HepG2 (cell line): Measurements from ENCODE around the gene LEPR. TPM values are rescaled to one million over a fixed set of nuclear protein-coding genes. Genes with fewer than 3 reads are reported as not detected.

Source experiments
- ARNT2 ChIP-seq: sonication (generic); formaldehyde crosslinking; IDR thresholded peaks from 2 replicates; pipeline ENCODE4 v1.8.0; 2022; ENCODE audit warnings: mild to moderate bottlenecking, low read depth, missing genetic modification reagents, moderate library complexity
- ATM ChIP-seq: fragments of 450-650 bp; IDR thresholded peaks from 2 replicates; pipeline ENCODE4 v1.7.1; 2017; ENCODE audit warnings: mild to moderate bottlenecking, borderline replicate concordance
- EEA1 ChIP-seq: sonication (generic); formaldehyde crosslinking; IDR thresholded peaks from 2 replicates; pipeline ENCODE4 v1.5.1; 2020; ENCODE audit warnings: mild to moderate bottlenecking, missing genetic modification reagents, borderline replicate concordance
- ELF3 ChIP-seq: IDR thresholded peaks from 2 replicates; pipeline ENCODE4 v1.6.1; 2016; ENCODE audit warnings: missing genetic modification reagents, missing compliant biosample characterization
- FOXA1 ChIP-seq, 2 experiments: fragments of 450-650 bp in 1 of 2; sonication (generic) in 1 of 2; formaldehyde crosslinking in 1 of 2; IDR thresholded peaks; 2 replicates each; pipeline versions ENCODE4 v1.4.0 to v1.6.1; 2016 to 2020; ENCODE audit warnings: missing genetic modification reagents in 1 of 2
- HNRNPH1 ChIP-seq: fragments of 200-400 bp; formaldehyde crosslinking; optimal IDR thresholded peaks from 2 replicates; pipeline ENCODE3; 2017; ENCODE audit warnings: mild to moderate bottlenecking, low read depth, low read length
- MEF2D ChIP-seq: sonication (generic); formaldehyde crosslinking; IDR thresholded peaks from 2 replicates; pipeline ENCODE4 v1.5.1; 2020; ENCODE audit warnings: mild to moderate bottlenecking, missing genetic modification reagents
- NR2F2 ChIP-seq: IDR thresholded peaks from 2 replicates; pipeline ENCODE4 v1.6.1; 2012; ENCODE audit warnings: low read depth, inconsistent platforms, borderline replicate concordance
- RELA ChIP-seq: sonication (generic); formaldehyde crosslinking; IDR thresholded peaks from 2 replicates; pipeline ENCODE4 v1.4.0; 2020; ENCODE audit warnings: missing genetic modification reagents
- SMAD1 ChIP-seq: sonication (generic); formaldehyde crosslinking; IDR thresholded peaks from 2 replicates; pipeline ENCODE4 v1.4.0; 2020; ENCODE audit warnings: missing genetic modification reagents, low read depth, mild to moderate bottlenecking, borderline replicate concordance
- ZNF768 ChIP-seq: sonication (generic); formaldehyde crosslinking; IDR thresholded peaks from 2 replicates; pipeline ENCODE4 v1.4.0; 2020; ENCODE audit warnings: missing genetic modification reagents
- ZNF790 ChIP-seq: sonication (generic); formaldehyde crosslinking; IDR thresholded peaks from 2 replicates; pipeline ENCODE4 v1.8.0; 2022; ENCODE audit warnings: missing genetic modification reagents, mild to moderate bottlenecking, borderline replicate concordance
- polyA plus RNA-seq, 8 experiments: library from polyadenylated mRNA; depleted of rRNA in 3 of 8; stranded (reverse) in 7 of 8; unstranded in 1 of 8; fragments of >200 nt; fragmentation: Illumina TruSeq in 4 of 8; extraction: Trizol in 4 of 8; gene quantifications; 2 replicates each; pipeline versions ENCODE4 v1.2.1 to v1.2.3, GENCODE V29; 2011 to 2016; ENCODE audit warnings: low read depth in 4 of 8, missing spikeins in 1 of 8, mixed read lengths in 1 of 8; ENCODE audit not compliant: insufficient read depth in 1 of 8
- total RNA-seq, 5 experiments: library from RNA; depleted of rRNA; stranded (reverse); fragments of >200 nt; fragmentation: Illumina TruSeq; extraction: Trizol; gene quantifications; 2 replicates each; pipeline ENCODE4 v1.2.3, GENCODE V29; 2016; ENCODE audit warnings: low read depth in 1 of 5
- TF ChIP-seq, protein P1 (sequence below): sonication (generic); formaldehyde crosslinking; IDR thresholded peaks from 2 replicates; pipeline ENCODE4 v1.5.0; 2020; ENCODE audit warnings: missing genetic modification reagents, mild to moderate bottlenecking, borderline replicate concordance
- TF ChIP-seq, protein P2 (sequence below): sonication (generic); formaldehyde crosslinking; IDR thresholded peaks from 2 replicates; pipeline ENCODE4 v1.4.0; 2020; ENCODE audit warnings: low read depth, missing genetic modification reagents
- TF ChIP-seq, protein P3 (sequence below), 2 experiments: sonication (generic) in 1 of 2; formaldehyde crosslinking in 1 of 2; IDR thresholded peaks; 2 replicates each; pipeline versions ENCODE4 v1.4.0 to v1.6.1; 2018 to 2020; ENCODE audit warnings: missing genetic modification reagents in 2 of 2, borderline replicate concordance in 1 of 2, low read depth in 1 of 2, mild to moderate bottlenecking in 1 of 2, missing biosample characterization in 1 of 2
- TF ChIP-seq, protein P4 (sequence below): sonication (generic); formaldehyde crosslinking; IDR thresholded peaks from 2 replicates; pipeline ENCODE4 v1.9.0; 2021; ENCODE audit warnings: missing genetic modification reagents, mild to moderate bottlenecking, borderline replicate concordance
- TF ChIP-seq, protein P5 (sequence below): sonication (generic); formaldehyde crosslinking; IDR thresholded peaks from 2 replicates; pipeline ENCODE4 v1.4.0; 2020; ENCODE audit warnings: mild to moderate bottlenecking, missing genetic modification reagents

Gene LEPR
- total and polyA plus RNA-seq, 2 of the 13 experiments (the other 11 are each of a cell fraction or from before 2014, with no cell fraction given), result 0.60 to 1.7 TPM

DNA sequence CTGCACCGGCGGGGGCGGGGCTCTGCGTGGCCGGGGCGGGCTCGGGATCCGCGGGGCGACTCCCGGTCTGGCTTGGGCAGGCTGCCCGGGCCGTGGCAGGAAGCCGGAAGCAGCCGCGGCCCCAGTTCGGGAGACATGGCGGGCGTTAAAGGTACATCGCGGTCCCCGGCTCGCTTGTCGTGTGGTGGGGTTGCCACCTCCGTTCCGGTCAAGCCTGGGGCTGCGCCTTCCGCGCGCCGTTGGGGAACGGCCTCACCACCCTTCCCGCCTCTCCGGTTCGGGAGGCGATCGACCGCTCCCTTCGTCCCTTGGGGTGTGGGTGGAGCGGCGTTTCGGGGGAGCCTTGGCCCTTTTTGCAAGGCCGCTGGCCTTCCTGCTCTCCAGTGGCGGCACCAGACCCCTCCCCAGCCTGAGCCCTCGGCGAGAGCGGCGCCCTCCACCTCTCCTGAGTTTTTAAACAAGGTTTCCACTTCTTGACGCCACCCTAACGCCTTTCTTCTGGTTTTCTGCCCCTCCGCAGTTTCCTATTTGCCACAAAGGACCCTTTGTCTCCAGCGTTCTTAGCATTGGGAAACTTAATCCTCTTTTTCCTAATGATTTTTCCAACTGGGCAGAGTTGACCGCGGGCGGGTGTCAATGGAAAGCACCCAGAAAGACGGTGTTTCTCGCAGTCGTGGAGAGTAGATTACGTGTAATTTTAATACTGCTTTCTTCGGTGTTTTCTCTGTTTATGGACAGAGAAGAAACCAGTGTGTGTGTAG, at the start of gene LEPR, which contains the start of gene LEPROT (continued):
- TF ChIP-seq MEF2D (CRISPR knock-in tag) (peak; percentile 31; the same call in 1 of the 2 replicates), EEA1 (CRISPR knock-in tag) (peak; percentile 88; the same call in 1 of the 2 replicates), SMAD1 (CRISPR knock-in tag) (no peak), FOXA1 (IDR thresholded peaks at IDR 0.05) (no peak), FOXA1 (CRISPR knock-in tag; IDR thresholded peaks at IDR 0.05) (peak; percentile 21; the same call in 1 of the 2 replicates), NR2F2 (no peak), HNRNPH1 (no peak), ZNF768 (CRISPR knock-in tag) (peak; percentile 64), ARNT2 (CRISPR knock-in tag) (peak; percentile 85; the same call in 1 of the 2 replicates), ELF3 (CRISPR knock-in tag) (peak; percentile 66), RELA (no peak), ZNF790 (no peak), ATM (no peak)
- TF ChIP-seq, protein P1, sequence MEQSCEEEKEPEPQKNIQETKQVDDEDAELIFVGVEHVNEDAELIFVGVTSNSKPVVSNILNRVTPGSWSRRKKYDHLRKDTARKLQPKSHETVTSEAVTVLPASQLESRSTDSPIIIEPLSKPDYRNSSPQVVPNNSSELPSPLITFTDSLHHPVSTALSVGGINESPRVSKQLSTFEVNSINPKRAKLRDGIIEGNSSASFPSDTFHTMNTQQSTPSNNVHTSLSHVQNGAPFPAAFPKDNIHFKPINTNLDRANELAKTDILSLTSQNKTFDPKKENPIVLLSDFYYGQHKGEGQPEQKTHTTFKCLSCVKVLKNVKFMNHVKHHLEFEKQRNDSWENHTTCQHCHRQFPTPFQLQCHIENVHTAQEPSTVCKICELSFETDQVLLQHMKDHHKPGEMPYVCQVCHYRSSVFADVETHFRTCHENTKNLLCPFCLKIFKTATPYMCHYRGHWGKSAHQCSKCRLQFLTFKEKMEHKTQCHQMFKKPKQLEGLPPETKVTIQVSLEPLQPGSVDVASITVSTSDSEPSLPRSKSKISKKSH (CRISPR knock-in tag), result peak; percentile 58; the same call in 1 of the 2 replicates
- TF ChIP-seq, protein P2, sequence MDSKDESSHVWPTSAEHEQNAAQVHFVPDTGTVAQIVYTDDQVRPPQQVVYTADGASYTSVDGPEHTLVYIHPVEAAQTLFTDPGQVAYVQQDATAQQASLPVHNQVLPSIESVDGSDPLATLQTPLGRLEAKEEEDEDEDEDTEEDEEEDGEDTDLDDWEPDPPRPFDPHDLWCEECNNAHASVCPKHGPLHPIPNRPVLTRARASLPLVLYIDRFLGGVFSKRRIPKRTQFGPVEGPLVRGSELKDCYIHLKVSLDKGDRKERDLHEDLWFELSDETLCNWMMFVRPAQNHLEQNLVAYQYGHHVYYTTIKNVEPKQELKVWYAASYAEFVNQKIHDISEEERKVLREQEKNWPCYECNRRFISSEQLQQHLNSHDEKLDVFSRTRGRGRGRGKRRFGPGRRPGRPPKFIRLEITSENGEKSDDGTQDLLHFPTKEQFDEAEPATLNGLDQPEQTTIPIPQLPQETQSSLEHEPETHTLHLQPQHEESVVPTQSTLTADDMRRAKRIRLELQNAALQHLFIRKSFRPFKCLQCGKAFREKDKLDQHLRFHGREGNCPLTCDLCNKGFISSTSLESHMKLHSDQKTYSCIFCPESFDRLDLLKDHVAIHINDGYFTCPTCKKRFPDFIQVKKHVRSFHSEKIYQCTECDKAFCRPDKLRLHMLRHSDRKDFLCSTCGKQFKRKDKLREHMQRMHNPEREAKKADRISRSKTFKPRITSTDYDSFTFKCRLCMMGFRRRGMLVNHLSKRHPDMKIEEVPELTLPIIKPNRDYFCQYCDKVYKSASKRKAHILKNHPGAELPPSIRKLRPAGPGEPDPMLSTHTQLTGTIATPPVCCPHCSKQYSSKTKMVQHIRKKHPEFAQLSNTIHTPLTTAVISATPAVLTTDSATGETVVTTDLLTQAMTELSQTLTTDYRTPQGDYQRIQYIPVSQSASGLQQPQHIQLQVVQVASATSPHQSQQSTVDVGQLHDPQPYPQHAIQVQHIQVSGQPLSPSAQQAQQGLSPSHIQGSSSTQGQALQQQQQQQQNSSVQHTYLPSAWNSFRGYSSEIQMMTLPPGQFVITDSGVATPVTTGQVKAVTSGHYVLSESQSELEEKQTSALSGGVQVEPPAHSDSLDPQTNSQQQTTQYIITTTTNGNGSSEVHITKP (CRISPR knock-in tag), result no peak
- TF ChIP-seq, protein P3, sequence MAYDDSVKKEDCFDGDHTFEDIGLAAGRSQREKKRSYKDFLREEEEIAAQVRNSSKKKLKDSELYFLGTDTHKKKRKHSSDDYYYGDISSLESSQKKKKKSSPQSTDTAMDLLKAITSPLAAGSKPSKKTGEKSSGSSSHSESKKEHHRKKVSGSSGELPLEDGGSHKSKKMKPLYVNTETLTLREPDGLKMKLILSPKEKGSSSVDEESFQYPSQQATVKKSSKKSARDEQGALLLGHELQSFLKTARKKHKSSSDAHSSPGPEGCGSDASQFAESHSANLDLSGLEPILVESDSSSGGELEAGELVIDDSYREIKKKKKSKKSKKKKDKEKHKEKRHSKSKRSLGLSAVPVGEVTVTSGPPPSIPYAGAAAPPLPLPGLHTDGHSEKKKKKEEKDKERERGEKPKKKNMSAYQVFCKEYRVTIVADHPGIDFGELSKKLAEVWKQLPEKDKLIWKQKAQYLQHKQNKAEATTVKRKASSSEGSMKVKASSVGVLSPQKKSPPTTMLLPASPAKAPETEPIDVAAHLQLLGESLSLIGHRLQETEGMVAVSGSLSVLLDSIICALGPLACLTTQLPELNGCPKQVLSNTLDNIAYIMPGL (CRISPR knock-in tag; IDR thresholded peaks at IDR 0.05; ENCODE audit: borderline replicate concordance in 1 of 2, low read depth in 1 of 2), result peak; percentile 58 to 84; a peak in 3 of 4 replicates
- TF ChIP-seq, protein P4, sequence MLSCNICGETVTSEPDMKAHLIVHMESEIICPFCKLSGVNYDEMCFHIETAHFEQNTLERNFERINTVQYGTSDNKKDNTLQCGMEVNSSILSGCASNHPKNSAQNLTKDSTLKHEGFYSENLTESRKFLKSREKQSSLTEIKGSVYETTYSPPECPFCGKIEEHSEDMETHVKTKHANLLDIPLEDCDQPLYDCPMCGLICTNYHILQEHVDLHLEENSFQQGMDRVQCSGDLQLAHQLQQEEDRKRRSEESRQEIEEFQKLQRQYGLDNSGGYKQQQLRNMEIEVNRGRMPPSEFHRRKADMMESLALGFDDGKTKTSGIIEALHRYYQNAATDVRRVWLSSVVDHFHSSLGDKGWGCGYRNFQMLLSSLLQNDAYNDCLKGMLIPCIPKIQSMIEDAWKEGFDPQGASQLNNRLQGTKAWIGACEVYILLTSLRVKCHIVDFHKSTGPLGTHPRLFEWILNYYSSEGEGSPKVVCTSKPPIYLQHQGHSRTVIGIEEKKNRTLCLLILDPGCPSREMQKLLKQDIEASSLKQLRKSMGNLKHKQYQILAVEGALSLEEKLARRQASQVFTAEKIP (CRISPR knock-in tag), result no peak
- TF ChIP-seq, protein P5, sequence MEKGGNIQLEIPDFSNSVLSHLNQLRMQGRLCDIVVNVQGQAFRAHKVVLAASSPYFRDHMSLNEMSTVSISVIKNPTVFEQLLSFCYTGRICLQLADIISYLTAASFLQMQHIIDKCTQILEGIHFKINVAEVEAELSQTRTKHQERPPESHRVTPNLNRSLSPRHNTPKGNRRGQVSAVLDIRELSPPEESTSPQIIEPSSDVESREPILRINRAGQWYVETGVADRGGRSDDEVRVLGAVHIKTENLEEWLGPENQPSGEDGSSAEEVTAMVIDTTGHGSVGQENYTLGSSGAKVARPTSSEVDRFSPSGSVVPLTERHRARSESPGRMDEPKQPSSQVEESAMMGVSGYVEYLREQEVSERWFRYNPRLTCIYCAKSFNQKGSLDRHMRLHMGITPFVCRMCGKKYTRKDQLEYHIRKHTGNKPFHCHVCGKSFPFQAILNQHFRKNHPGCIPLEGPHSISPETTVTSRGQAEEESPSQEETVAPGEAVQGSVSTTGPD (CRISPR knock-in tag), result peak; percentile 54; the same call in 1 of the 2 replicates
